Ishikawa (cell line): ENCODE results near the gene RBPJ.

Source experiments
- CEBPB ChIP-seq: IDR thresholded peaks from 2 replicates; pipeline ENCODE4 v1.6.1; 2012
- EGR1 ChIP-seq: IDR thresholded peaks from 2 replicates; pipeline ENCODE4 v1.6.1; 2012
- EP300 ChIP-seq: IDR thresholded peaks from 2 replicates; pipeline ENCODE4 v1.6.1; 2012; ENCODE audit warnings: borderline replicate concordance
- FOXM1 ChIP-seq: IDR thresholded peaks from 2 replicates; pipeline ENCODE4 v1.6.1; 2012; ENCODE audit warnings: low read depth, borderline replicate concordance
- TAF1 ChIP-seq: IDR thresholded peaks from 2 replicates; pipeline ENCODE4 v1.6.1; 2012; ENCODE audit warnings: low read depth, mild to moderate bottlenecking
- ZBTB7A ChIP-seq: IDR thresholded peaks from 2 replicates; pipeline ENCODE4 v1.6.1; 2012; ENCODE audit warnings: low read depth
- TF ChIP-seq, protein P1 (sequence below): IDR thresholded peaks from 2 replicates; pipeline ENCODE4 v1.6.1; 2012

DNA sequence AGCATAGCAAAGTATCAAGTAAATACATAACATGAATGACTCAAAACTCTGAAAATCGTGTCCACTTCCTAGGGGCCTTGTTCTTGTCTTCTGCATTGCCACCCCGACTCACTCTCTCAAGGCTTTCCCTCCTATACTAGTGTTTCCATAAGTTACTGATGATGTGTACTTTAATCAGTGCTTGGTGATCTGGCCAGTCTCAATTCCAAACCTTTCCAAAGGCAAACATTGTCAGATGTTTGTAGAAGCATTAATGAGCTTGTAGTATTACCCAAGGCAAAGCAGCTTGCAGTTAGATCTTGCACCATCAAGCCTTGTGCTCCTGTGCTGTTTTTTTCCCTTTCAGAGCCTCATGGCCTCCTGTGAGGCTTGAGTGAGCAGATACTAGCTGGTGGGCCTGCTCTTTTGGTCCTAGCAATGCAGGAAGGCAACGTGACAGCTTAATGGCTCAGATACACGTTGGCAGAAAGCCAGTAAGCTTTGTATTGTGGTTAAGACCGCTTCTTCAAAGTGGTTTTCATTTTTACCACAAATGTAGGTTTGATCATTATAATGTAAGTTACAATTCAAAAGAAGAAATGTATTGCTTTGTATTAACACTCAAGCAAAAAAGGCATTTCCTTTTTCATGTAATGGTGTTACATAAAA lies 51.8 kb downstream of the RBPJ start:
- TF ChIP-seq EGR1 (no peak), TAF1 (no peak), ZBTB7A (no peak), FOXM1 (no peak), EP300 (no peak), CEBPB (no peak)
- TF ChIP-seq, protein P1, sequence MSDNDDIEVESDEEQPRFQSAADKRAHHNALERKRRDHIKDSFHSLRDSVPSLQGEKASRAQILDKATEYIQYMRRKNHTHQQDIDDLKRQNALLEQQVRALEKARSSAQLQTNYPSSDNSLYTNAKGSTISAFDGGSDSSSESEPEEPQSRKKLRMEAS = no peak
